ENCODE measurements around the gene RNF133. TPM values are rescaled to one million over a fixed set of nuclear protein-coding genes. Genes with fewer than 3 reads are reported as not detected.

Gene RNF133
- total RNA-seq, 1 experiment from 2014 or later, result 0.20 TPM

DNA sequence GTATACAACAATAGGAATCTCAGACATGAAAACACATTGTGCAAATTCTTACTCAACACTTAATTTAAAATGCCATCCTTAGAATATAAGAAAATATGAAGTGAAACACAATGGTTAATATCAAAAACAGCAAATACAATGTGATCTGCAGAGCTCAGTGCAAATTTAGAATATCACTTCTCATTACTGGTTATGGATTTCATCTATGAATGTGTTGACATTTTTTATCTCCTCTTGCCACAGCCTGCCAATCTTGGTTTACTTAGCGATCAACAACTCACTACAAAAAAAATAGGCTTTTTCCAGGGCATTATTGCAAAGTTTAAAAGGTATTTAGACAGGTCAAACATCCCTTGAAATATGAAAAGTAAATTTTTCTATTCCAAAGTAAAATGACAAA is 28.8 kb upstream of the RNF133 start:
- no peak overlapping the region for H3K27ac ChIP-seq (ENCODE audit: low read depth, low read length)
- RAD21 ChIA-PET (ENCODE audit: low non-redundant PET in 1 of 2, low total read pairs in 2 of 2, uncharacterized antibody in 2 of 2, unreplicated experiment in 2 of 2), result no interaction called here
- no peak for TF ChIP-seq FOSL1 (IDR thresholded peaks at IDR 0.05; ENCODE audit: low read depth)
- no peak for TF ChIP-seq EZH2phosphoT487 (IDR thresholded peaks at IDR 0.05; ENCODE audit: borderline replicate concordance)
- TF ChIP-seq SRF (IDR thresholded peaks at IDR 0.05; ENCODE audit: low read depth), result no peak
- TF ChIP-seq RAD21 (IDR thresholded peaks at IDR 0.05; ENCODE audit: low read depth), result no peak
- TF ChIP-seq, protein P1, sequence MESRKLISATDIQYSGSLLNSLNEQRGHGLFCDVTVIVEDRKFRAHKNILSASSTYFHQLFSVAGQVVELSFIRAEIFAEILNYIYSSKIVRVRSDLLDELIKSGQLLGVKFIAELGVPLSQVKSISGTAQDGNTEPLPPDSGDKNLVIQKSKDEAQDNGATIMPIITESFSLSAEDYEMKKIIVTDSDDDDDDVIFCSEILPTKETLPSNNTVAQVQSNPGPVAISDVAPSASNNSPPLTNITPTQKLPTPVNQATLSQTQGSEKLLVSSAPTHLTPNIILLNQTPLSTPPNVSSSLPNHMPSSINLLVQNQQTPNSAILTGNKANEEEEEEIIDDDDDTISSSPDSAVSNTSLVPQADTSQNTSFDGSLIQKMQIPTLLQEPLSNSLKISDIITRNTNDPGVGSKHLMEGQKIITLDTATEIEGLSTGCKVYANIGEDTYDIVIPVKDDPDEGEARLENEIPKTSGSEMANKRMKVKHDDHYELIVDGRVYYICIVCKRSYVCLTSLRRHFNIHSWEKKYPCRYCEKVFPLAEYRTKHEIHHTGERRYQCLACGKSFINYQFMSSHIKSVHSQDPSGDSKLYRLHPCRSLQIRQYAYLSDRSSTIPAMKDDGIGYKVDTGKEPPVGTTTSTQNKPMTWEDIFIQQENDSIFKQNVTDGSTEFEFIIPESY (IDR thresholded peaks at IDR 0.05; ENCODE audit: extremely low read depth, insufficient replicate concordance, low read length), result no peak
- TF ChIP-seq, protein P2, sequence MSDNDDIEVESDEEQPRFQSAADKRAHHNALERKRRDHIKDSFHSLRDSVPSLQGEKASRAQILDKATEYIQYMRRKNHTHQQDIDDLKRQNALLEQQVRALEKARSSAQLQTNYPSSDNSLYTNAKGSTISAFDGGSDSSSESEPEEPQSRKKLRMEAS (IDR thresholded peaks at IDR 0.05), result no peak
- TF ChIP-seq ELF1 (IDR thresholded peaks at IDR 0.05; ENCODE audit: borderline replicate concordance, low read depth), result no peak
- no peak for TF ChIP-seq POLR2AphosphoS5 (IDR thresholded peaks at IDR 0.05; ENCODE audit: low read depth, low read length)
- no peak for TF ChIP-seq EZH2 (IDR thresholded peaks at IDR 0.05)
- TF ChIP-seq POLR2A (IDR thresholded peaks at IDR 0.05; ENCODE audit: borderline replicate concordance, extremely low read depth, insufficient read depth, insufficient read length), result no peak
- no peak for TF ChIP-seq ZFX (IDR thresholded peaks at IDR 0.05)
- no peak for TF ChIP-seq SP1 (IDR thresholded peaks at IDR 0.05; ENCODE audit: low read depth)
- TF ChIP-seq, protein P3, sequence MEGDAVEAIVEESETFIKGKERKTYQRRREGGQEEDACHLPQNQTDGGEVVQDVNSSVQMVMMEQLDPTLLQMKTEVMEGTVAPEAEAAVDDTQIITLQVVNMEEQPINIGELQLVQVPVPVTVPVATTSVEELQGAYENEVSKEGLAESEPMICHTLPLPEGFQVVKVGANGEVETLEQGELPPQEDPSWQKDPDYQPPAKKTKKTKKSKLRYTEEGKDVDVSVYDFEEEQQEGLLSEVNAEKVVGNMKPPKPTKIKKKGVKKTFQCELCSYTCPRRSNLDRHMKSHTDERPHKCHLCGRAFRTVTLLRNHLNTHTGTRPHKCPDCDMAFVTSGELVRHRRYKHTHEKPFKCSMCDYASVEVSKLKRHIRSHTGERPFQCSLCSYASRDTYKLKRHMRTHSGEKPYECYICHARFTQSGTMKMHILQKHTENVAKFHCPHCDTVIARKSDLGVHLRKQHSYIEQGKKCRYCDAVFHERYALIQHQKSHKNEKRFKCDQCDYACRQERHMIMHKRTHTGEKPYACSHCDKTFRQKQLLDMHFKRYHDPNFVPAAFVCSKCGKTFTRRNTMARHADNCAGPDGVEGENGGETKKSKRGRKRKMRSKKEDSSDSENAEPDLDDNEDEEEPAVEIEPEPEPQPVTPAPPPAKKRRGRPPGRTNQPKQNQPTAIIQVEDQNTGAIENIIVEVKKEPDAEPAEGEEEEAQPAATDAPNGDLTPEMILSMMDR (IDR thresholded peaks at IDR 0.05 in 2 of 3, conservative IDR thresholded peaks at IDR 0.05 in 1 of 3; ENCODE audit: borderline replicate concordance in 1 of 3, insufficient read depth in 1 of 3, low read depth in 2 of 3, low read length in 2 of 3), result no peak
- no peak for TF ChIP-seq TCF7L2 (IDR thresholded peaks at IDR 0.05; ENCODE audit: borderline replicate concordance, extremely low read depth, insufficient read depth, insufficient read length)
- TF ChIP-seq EGR1 (IDR thresholded peaks at IDR 0.05; ENCODE audit: low read depth), result no peak
- TF ChIP-seq CEBPB (IDR thresholded peaks at IDR 0.05; ENCODE audit: low read depth), result no peak
- POLR2A ChIA-PET, result no interaction called here
- no peaks in the 10 kb centered on the region for H3K27me3 ChIP-seq (ENCODE audit: insufficient read depth, low read length)
- intact Hi-C loops (cut with micrococcal nuclease), result no loop called here
- no peaks in the 10 kb centered on the region for H4K20me1 ChIP-seq (ENCODE audit: insufficient read depth)
- CTCF ChIA-PET, result no interaction called here
- no peaks in the 10 kb centered on the region for H3K9me3 ChIP-seq (ENCODE audit: control insufficient read depth in 1 of 2, insufficient read depth in 1 of 2, low read depth in 1 of 2, low read length in 2 of 2)
- H2AFZ ChIP-seq (ENCODE audit: low read depth, low read length, poor library complexity, severe bottlenecking), result no peak overlapping the region
- ATAC-seq (no peak), DNase-seq (ENCODE audit: low read depth, low spot score) (no peak)
- no peak overlapping the region for H3K4me2 ChIP-seq (ENCODE audit: low read length)
- no peak overlapping the region for H3K9ac ChIP-seq (ENCODE audit: low read length)
- H3K36me3 ChIP-seq (ENCODE audit: control insufficient read depth in 1 of 2, insufficient read depth in 2 of 2, low read length in 2 of 2), result no peaks in the 10 kb centered on the region
- H3K79me2 ChIP-seq (ENCODE audit: insufficient read depth, low read length), result no peaks in the 10 kb centered on the region
- no peaks in the 10 kb centered on the region for H3K4me1 ChIP-seq (ENCODE audit: control insufficient read depth in 1 of 2, insufficient read depth in 2 of 2, low read length in 2 of 2)
- H3K9me2 ChIP-seq (ENCODE audit: insufficient read depth), result no peaks in the 10 kb centered on the region
- no peak overlapping the region for H3K4me3 ChIP-seq (replicated peaks in 1 of 2; ENCODE audit: low read depth in 1 of 2, low read length in 2 of 2)
- no TSS peak for BruUV-seq (replicated peaks)

Data from HCT116 (cell line).